A549 treated with DMSO at 1 μM for 4 hours (cell line): ENCODE data around the gene MCEE. TPM values are rescaled to one million over a fixed set of nuclear protein-coding genes. Genes with fewer than 3 reads are reported as not detected.

Experiments
- total RNA-seq: library from RNA; stranded (reverse); fragments of 200-300 nt; extraction: Qiagen RNA extraction; gene quantifications from 5 replicates; pipeline ENCODE4 v1.2.3, GENCODE V29; 2022; ENCODE audit warnings: low read depth

The MCEE gene
- 10.1 to 12.2 TPM (median 11.0 TPM) in 5 replicates for total RNA-seq

DNA sequence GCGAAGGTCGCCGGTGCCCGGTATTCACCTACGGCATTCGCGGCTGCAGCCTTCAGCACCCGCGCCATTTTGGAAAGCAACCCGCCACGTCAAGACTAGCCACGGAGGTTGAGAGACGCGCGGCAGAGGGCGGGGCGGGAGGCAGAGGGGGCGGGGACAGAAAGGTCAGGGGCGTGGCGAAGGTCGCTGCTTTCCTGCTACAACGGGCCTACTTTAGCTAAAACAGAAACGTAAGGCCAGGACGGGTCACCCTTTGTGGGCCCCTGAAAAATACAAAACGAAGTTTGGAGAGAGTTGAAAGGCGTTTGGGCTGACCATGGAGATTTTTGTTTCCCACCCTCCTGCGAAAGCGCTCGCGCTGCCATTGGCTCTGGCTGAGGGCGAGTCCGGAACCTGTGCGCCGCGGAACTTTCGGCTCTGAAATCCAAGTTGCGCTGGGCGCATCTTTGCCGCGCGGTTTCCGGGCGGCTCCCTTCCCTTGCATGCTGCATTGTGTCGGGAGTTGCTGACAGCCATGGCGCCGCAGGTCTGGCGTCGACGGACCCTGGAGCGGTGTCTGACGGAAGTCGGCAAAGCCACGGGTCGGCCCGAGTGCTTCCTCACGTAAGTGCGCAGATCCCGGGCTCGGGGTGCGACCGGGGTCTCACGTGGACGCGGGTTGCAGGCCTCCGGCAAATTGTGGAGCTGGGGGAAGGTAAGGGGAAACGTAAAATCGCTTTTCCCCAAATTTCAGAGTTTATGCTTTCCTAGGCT lies at the start of gene MCEE, which contains the start of gene MPHOSPH10:
MCEE (minus strand) TSS at position 78 of the 753 bp plus-strand sequence; CDS start at position 68, 10 bp downstream.
MPHOSPH10 (plus strand) TSS at position 483 of the 753 bp plus-strand sequence; CDS start at position 515, 32 bp downstream.

DNA sequence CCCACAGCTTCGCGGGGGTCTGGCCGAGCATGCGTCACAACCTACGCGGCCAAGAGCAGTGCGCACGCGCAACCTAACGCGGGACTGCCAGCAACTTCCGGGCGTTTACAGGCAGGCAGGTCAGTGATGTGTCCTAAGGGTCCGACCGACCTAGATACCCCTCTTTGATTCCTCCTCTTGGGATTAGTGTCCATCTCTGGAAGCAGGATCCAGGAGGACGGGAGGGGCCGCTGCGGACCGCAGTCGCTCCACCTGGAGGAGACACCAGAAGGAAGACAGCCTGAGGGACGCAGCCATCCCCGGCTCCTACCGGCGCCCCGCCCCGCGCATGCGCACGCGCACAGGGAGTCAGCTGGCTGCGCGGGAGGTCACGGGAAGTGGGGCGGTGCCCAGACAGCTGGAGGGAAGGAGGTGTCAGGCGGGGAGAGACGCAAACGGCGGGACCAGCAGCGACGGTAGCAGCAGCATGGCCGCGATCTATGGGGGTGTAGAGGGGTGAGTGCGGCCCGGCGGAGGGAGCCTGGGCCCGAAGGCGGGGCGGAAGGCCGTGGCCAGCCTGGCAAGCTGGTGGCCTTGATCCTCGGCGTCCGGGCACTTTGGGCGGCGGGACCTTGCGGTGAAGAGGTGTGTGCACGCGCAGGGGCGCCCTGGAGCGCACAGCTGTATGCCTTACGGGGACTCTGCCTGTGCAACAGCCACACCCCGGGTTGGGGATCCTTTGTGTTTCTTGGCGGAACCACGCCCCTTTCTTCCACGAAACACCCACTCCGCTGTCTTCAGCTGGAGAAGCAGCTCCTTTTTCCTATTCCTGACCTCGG lies 61.6 kb downstream of the MCEE start, which contains the start of gene NAGK:
NAGK (plus strand) TSS at position 431 of the 818 bp plus-strand sequence; CDS start at position 467, 36 bp downstream.

Other genes with a start within 250 kb of the MCEE start
- gene VAX2, start 229.7 kb downstream of the MCEE start, total RNA-seq = 3.1 to 5.6 TPM (median 4.6 TPM) in 5 replicates
- gene ATP6V1B1, start 194.3 kb downstream of the MCEE start, total RNA-seq = 1.6 to 3.8 TPM (median 1.8 TPM) in 5 replicates
- gene ANKRD53, start 151.6 kb downstream of the MCEE start, total RNA-seq = 0.06 to 0.34 TPM (median 0.07 TPM) in 3 of 5 replicates, not detected in the others
- gene TEX261, start 135.4 kb downstream of the MCEE start, total RNA-seq = 82.7 to 91.3 TPM (median 87.3 TPM) in 5 replicates
- gene NAGK, start 61.6 kb downstream of the MCEE start, total RNA-seq = 55.8 to 87.6 TPM (median 78.4 TPM) in 5 replicates
- gene MPHOSPH10, start 405 bp upstream of the MCEE start, total RNA-seq = 39.8 to 45.5 TPM (median 43.1 TPM) in 5 replicates
- gene PAIP2B, start 96.9 kb upstream of the MCEE start, total RNA-seq = 0.24 to 0.44 TPM (median 0.43 TPM) in 5 replicates
- gene ZNF638, start 201.6 kb upstream of the MCEE start, total RNA-seq = 62.8 to 76.6 TPM (median 72.2 TPM) in 5 replicates